GM04503 (cell line): ENCODE results near the gene MT2A.
"Not testable (repeated sequence)": the region's sequence is repeated elsewhere in the genome, so short reads cannot be mapped to it uniquely, and the experiment has no call there.

Source experiments
- DNase-seq: peaks from one replicate; pipeline ENCODE4 v3.0.0-alpha.2; 2012; ENCODE audit warnings: low read depth

The MT2A gene

DNA sequence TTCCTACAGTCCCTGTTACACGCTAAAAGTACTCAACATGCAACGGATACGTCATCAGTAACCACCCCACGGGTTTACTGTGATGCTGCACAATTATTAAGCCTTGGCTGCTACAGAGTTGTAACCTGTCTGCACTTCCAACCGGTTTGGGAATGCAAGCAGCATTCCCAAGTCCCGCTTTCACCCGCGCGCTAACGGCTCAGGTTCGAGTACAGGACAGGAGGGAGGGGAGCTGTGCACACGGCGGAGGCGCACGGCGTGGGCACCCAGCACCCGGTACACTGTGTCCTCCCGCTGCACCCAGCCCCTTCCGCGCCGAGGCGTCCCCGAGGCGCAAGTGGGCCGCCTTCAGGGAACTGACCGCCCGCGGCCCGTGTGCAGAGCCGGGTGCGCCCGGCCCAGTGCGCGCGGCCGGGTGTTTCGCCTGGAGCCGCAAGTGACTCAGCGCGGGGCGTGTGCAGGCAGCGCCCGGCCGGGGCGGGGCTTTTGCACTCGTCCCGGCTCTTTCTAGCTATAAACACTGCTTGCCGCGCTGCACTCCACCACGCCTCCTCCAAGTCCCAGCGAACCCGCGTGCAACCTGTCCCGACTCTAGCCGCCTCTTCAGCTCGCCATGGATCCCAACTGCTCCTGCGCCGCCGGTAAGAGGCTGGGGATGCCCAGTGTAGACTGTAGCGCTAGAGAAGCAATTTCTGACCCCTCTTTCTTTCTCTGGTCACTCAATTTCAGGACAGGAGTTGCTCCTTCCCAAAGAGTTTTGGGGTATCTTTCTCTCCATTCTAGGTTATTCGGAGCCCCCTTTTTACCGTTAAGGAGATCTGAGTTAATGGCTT is at the start of gene MT2A:
MT2A (plus strand) TSS at position 542 of the 833 bp plus-strand sequence; CDS start at position 614, 72 bp downstream.
- DNase-seq, result peak; percentile 75

DNA sequence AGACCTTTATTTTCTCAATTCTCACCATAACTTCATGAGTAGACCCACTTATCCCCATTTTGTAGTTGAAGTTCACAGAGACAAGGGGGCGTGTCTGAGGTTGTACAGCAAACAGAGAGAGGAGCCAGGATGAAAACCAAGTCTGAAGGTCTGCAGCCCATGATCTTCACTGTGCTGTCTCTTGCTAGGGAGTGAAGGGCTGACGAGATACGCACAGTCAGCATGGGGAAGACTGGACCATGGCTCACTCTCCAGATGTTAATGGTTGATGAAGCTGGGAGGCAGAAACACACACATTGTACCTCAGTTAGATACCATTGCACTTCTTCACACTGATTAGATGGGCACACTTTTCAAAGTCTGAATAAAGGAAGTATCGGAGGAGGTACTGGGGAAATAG is 49.3 kb upstream of the MT2A start:
- no peak for DNase-seq

DNA sequence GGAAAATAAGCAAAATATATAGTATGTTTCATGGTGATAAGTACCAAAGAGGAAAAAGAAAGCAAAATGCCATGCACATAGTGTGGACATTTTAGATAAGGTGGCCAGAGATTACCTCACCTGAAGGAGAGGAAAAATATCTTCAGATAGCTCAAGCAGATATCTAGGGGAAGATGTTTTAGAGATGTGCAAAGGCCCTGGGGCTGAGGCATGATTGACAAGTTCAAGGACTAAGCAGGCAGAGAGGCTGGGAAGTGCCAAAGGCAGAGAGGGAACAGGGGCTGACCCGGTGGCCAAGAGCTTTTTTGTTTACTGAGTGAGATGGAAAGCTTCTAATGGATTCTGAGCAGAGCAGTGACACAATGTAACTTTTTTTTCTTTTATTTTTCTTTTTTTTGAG is 47.9 kb upstream of the MT2A start:
- DNase-seq, result no peak

DNA sequence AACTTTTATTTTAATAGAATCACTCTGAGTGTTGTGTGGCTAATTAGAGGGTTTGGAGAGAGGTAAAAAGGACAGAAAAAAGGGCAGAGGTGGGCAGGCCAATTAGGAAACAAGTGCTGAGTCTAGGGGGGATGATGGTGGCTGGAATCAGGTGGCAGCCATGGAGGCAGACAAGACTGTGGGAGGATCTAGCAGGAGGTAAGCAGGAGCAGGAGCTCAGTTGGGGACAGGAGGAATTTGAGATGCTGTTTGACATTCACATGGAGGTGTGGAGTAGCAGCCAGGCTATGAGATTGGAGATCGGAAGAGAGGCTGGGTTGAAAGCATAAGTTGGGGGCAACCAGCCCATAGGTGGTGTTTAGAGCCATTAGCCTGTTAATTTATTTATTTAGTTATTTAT is 47.3 kb upstream of the MT2A start:
- no peak for DNase-seq

DNA sequence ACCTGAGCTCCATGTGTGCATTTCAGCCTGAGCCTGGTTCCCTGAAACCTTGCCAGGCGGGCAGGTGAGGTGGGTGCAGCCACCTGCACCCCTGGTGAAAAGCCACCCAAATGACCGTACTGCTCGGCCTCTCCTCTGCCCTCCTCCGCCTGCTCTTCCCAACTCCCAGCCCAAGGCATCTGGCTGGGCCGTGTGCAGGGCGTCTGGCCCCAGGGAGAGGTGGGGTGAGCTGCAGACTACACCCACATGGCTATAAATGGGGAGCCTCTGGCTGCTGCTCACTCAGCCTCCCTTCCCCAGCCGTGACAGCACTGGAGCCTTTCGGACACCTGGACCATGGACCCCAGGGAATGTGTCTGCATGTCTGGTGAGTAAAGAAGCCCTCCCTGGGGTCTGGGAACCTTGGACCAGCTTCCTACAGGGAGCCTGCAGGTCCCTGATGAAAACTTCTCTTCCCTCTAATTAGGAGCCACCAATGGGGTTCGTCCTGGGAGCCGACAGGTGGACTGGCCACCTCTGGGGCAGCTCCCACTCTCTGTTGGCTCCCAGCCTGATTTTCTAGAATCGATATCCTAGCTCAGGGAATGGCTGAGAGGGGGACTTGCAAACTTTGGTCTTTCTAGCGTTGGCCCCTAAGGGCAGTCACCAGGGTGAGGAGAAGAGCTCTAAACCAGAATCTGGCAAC is 43.4 kb upstream of the MT2A start, which contains the start of gene MT4:
MT4 (plus strand) TSS at position 281 of the 685 bp plus-strand sequence; CDS start at position 337, 56 bp downstream.
- no peak for DNase-seq

DNA sequence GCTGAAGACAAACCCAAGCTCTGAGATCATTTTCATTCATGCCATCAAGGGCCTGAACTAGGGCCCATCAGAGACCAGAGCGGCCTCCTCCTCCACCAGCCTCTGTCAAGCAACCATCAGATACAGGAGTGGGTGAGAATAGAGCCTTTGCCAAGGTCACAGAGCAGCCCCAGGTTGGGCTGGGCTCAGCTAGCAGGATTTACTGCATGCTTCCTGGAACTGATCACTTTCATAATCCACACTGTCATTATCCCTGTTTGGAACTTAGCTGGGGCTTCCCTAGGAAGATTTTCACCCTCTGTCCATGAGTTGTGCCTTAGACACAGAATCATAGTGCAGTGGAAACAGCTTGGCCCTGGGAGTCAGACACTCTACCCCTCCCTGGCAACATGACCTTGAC is 38.4 kb upstream of the MT2A start:
- DNase-seq, result no peak

DNA sequence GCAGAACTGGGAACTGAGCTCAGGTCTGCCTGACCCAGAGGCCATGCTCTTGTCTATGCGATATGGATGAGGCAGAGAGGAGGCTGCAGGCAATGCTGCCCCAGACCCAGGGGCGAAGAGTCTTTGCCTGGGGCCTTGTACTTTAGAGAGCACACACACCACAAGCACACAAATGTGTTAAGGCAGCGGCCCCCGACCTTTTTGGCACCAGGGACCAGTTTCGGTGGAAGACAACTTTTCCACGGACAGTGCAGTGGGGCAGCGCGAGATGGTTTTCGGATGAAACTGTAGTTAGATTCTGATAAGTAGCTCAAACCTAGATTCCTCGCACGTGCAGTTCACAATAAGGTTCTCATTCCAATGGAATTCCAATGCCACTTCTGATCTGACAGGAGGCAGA is 36.9 kb upstream of the MT2A start:
- no peak for DNase-seq

DNA sequence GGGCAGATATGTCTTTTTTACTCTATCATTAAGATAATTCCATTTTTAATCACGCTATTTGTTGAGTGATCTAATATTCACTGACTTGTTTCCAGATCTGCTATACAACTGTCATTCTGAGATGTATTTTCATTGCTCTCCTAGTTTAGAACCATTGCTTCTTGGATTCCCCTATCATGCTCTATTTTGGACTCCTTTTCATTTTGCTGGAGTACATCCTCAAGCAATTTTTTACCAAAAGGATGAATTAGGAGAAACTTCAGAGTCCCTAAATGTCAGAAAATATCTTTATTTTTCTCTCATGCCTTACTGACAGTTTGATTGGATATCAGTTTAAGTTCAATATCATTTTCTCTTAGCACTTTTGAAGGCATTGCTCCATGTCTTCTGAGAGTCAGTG is 33.8 kb upstream of the MT2A start:
- no peak for DNase-seq

DNA sequence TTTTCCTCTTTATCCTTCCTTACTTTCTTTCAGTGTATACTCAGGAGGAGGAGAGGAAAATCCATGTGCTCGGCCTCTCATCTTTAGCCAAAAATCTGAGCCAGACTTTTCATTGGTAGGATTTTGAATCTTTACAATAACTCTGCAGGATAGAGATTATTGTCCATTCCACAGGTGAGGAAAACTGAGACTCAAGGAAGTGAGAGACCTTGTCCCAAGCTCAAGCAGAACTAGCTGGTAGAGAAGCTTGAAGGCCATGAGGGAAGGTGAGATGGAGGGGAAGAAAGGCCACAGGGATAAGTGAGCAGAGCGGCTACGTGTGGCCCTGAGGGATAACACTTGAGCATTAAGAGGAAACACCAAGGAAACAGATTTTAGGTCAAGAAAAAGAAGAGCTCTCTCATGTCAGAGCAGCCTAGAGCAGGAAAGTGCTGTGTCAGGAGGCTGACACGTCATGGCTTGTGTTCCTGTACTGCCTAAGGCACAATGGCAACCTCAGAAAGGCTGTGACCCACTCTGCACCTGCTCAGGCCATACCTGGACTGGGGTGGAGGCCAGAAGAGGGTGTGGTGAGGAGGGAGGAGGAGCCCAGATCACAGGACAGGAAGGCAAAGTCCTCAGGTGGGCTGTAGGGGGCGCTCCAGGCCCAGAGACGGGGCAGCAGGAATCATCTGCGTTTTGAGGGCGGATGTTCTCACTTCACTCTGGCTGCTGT is 31.6 kb upstream of the MT2A start:
- no peak for DNase-seq

DNA sequence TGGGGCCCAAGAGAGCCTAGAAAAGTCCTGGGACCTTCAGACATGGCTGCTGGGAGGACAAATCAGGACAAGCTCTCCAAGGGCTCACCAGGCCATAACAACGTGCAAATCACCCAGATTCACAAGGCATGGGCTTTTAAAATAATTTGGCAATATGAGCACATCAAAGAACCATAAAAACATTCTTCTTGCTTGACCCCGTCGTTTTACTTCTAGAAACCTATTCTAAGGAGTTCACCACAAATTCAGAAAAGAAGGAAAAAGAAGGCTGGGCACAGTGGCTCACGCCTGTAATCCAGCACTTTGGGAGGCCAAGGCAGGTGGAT is 31.1 kb upstream of the MT2A start:
- no peak for DNase-seq

DNA sequence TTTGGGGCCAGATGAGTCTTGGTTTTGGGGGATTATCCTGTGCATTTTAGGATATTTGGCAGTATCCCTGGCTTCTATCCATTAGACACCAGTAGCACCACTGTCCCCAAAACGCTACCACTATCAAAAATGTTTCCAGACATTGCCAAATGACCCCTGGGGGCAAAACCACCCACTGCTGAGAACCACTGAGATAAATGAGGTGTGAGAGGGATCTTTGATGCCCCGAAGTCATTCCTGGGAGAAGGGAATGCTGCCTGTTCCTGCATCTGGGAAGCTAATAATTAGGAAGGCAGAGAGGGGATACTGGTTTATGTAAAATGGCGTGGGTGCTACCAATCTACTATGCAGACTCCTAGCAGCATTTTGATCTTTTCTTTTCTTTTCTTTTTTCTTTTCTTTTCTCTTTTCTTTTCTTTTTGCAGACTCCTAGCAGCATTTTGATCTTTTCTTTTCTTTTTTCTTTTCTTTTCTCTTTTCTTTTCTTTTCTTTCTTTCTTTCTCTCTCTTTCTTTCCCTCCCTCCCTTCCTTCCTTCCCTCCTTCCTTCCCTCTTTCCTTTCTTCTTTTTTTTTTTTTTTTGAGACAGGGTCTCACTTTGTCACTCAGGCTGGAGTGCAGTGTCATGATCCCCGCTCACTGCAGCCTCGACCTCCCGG is 27.9 kb upstream of the MT2A start:
- DNase-seq, result no peak

DNA sequence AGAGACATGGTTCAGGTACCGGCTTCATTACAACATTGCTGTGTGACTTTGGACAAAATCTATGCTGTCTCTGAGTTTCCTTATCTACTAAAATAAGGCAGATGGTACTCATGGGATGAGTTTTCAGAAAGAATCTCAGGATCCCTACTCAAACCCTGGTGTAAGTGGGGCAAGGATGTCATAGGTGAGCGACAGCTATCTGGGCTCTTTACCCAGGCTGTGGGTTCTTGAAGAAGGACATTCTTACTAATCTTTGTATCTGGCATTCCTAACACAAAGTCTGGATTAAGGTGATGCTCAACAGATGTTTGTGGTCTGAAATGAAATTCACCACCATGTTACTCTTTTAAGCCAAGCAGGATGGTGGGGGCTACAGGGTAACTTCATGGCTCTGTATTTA is 25.5 kb upstream of the MT2A start:
- DNase-seq, result not testable (repeated sequence)

DNA sequence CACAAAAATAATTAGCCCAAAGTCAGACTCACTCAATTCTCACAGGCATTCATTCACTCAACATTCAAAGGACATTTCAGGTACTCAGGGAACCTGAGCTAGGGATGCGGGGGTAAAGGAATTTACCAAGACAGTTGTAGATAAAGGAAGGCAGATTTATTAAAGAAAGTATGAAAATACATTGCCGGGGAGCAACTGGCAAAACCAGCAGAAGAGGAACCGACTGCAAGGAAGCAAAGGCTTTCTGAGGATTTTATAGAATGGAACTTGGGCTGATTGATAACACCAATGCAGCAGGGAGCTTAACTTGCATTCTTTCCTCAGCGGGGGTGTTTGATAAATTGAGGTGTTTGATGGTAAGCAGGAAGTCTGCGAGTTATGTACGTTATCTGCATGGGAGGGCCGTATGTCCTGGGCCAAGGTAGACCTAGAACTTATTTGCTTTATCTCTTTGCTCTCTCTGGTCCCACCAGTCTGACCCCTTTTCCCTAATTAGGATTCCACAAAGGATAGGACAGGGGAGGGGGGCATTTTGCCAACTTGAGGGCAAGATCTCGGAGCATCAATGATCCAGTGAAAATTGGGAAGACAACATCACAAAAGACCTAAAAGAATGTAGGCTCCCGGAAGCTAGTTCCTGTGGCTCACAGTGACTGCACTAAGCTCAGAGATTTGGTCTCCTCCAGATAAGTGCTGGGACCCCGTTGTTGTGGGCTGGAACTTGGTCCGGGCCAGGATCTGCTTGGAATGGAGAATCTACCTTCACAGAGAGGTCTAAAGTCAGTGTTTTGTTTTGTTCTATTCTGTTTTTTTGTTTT is 24.8 kb upstream of the MT2A start:
- no peak for DNase-seq

DNA sequence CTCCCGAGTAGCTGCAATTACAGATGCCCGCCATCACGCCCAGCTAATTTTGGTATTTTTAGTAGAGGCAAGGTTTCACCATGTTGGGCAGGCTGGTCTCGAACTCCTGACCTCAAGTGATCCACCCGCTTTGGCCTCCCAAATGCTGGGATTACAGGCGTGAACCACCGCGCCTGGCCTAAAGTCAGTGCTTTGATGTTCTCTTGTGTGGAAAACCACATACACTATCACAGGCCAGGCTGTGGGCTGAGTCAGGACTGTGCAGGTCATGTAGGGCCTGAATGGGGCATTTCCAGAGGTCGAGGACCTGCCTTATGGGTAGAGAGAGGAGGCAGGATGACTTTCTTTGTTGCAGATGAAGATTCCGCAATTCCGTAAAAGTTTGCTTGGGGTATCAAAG is 24.1 kb upstream of the MT2A start:
- DNase-seq, result no peak

DNA sequence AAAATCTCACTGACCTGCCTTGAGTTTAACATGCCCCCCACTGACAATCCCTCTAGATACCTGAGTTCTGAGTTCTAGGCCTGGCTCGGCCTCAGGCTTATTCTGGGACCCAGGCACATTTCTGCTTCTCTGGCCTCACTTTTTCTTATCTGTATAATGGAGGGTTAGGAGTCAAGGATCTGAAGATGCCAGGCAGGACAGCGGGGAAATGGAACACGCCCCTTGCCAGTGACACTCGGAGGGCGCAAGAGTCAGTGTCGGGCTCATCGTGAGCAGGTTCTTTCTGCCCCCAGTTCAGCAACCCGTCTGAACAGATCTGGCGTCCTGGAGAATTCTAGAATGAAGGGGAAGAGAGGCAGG is 19.6 kb upstream of the MT2A start:
- DNase-seq, result no peak

DNA sequence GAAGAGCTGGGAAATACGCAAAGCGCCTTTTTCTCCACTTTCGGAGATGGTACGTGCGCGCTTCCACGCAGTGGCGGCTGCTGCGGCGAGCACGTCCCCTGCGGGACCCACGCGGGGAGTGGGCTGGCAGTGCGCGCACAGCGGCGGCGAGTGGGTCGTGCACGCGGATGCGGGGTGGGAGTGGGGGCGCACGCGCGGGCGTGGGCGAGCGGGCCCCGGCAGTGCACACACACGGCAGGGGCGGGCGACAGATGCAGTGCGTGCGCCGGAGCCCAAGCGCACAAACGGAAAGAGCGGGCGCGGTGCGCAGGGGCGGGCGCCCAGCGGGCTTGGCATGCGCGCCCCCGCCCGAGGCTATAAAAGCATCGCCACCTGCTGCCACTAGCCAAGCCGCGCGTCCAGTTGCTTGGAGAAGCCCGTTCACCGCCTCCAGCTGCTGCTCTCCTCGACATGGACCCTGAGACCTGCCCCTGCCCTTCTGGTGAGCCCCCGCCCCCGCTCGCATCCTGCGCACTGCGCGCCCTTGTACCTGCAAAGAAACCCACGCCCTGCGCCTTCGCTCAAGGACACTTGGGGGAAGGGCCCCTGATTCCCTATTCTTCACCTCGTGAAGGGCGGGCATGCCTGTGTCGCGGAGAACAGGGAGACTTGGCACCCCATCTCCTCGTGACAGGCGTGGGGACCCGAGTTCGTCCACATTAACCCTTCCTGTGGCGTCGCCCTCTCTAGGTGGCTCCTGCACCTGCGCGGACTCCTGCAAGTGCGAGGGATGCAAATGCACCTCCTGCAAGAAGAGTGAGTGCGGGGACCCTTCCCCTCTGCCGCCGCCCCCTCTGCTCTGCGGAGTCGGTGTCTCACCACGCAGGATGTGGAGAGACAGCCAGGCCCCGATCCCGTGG is 19.0 kb upstream of the MT2A start, which contains the start of gene MT3:
MT3 (plus strand) TSS at position 388 of the 899 bp plus-strand sequence; CDS start at position 451, 63 bp downstream.
- DNase-seq, result no peak

DNA sequence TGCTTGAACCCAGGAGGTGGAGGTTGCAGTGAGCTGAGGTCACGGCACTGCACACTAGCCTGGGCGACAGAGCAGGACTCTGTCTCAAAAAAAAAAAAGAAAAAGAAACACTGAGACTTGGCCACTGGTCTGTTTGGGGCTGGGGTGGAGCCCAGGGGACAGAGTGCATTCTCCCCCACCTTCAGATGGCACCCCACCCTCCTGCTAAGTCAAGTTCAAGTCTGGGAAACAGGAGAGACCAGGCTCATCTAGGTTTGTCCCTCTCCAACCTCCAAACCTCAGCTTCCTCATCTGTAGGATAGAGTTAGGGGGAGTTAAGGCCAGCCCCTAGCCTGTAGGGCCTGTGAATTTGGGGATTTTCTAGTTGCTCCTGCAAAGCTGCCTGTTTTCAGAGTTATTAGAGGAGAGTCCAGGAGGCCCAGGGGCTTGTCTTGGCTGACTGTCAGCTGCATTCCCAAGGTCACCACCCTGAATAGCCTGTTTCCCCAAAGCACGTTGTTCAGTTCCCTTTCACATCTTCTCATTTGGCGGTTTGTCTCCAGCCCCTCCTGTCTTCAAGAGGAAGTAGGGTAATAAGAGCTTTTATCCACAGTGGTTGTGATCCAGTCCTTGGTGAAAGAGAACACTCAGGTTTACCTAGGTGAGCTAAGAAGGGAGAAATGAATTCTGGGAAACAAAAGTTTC is 16.9 kb upstream of the MT2A start:
- no peak for DNase-seq

DNA sequence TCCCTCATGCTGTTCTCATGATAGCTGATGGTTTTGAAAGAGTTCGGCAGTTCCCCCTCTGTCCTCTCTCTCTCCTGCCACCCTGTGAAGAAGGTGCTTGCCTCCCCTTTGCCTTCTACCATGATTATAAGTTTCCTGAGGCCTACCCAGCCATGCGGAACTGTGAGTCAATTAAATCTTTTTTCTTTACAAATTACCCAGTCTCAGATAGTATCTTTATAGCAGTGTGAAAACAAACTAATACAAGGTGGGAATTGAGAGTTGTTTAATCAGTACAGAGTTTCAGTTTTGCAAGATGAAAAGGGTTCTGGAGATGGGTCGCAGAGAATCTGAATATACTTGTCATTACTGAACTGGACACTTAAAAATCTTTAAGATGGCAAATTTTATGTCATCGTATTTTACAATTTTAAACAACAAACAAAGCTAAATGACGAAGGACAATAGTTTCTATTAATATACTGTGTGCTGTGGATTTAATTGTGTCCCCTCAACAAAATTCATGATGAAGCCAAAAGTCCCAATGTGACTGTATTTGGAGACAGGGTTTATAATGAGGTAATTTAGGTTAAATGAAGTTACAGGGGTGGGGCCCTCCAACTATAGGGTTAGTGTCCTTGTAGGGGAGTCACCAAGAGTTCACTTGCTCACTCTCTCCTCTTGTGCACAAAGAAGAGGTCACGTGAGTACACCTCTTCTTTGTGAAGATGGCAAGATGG is 14.7 kb upstream of the MT2A start:
- no peak for DNase-seq

DNA sequence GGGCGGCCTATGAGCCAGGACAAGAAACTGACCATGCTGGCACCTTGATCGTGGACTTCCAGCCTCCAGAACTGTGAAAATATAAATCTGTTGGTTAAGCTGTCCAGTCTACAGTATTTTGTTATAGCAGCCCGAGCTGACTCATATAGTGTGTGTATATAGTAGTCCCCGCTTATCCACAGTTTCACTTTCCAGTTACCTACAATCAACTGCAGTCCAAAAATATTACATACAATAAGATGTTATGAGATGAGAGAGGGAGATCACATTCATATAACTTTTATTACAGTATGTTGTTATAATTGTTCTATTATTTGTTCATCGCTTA is 14.1 kb upstream of the MT2A start:
- DNase-seq, result no peak
